Activated T-cell treated with anti-CD3 and anti-CD28 coated beads, Interleukin-2, amount 50 U/mL, for 48 hours (primary cell): ENCODE measurements around the gene CDH12.
"Not testable (repeated sequence)": the region's sequence is repeated elsewhere in the genome, so short reads cannot be mapped to it uniquely, and the experiment has no call there.

Source experiments
- DNase-seq, 2 experiments: peaks; one replicate each; pipeline ENCODE4 v3.0.0-alpha.2; 2020

Gene CDH12

DNA sequence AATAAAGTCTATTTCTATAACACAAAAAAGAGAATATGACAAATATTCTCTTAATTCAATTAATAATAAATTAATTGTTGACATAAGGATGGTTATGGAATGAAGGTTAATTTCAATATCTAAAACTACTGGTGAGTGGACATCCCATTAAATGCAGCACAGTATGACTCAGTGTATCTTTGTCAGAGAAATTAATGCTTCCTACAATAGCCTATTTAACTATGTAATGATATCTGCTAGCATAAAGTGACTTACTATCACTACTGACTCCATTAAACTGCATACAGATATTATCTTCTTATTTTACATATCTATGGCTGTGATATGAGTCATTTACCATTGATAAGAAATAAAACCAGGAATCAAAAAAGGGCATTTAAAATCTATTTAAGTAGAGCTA is 298.7 kb downstream of the CDH12 start:
- DNase-seq: no peak

DNA sequence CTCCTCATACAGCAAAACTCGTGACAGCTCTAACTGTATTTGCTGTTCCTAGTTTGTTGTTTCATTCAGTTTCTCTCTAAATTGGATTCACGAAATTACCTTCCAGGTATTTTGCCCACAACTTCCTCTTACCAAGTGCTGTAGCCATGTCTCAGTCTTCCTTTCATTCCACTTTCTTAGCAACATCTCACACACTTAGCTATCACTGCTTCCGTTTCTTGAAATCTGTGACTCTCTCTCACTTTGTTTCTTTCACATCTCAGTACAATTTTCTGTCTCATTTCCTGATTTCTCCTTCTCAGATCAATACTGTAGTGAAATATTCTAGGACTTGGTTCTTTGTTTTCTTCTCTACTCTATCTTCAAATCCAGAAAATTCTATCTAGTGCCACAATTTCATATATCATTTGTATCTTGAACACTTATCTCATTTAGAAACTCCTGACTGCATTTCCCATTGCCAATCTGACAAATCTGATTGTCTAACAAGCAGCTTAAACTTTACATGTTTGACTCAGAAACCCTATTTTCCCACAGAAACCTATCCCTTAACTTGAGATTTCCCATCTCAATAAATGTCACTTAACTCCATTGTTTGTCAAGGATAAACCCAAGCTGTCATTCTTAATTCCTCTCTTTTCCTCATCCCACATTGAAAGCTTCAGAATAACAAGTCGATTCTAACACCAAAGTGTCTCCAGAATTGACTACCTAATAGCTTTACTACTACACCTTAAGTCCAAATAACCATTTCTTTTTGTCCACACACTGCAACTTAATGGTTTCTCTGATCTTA is 303.1 kb downstream of the CDH12 start:
- DNase-seq: no peak

DNA sequence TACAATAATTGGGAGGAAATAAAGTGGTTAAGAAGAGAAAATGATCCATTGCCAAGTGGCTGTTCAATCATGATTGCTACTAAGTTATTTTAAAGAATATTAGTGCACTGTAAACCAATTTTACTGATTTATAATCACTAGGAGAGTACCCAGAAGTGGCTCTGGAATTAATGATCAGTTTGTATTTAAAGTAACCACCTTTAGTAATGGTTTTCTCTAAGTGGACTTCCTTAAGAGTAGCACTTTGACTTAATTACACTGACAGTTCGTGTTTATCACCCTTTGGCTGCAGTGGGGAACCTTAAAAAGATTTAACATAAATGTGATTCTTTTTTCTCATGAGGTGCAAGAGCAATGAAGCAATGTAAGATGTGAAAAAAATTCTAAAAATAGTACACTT is 310.8 kb downstream of the CDH12 start:
- DNase-seq: no peak

DNA sequence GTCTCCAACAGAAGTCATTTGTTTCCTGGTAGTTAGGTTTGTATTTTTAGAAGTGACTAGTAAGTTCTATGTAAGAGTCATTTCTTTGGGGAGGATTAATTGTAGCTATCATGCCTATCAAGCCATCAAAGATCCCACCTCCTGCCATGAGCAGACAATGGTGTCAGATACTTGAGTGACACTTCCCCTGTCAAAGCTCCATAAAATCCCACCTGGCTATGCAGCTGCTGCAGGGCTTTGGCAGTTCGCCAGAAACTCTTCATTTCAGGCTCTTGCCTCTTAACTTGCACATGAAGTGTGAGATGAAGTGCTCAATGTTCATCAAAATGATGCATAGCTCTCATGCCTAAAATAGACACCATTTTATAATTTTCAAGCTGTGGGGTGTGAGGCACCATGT is 312.1 kb downstream of the CDH12 start:
- DNase-seq: no peak

DNA sequence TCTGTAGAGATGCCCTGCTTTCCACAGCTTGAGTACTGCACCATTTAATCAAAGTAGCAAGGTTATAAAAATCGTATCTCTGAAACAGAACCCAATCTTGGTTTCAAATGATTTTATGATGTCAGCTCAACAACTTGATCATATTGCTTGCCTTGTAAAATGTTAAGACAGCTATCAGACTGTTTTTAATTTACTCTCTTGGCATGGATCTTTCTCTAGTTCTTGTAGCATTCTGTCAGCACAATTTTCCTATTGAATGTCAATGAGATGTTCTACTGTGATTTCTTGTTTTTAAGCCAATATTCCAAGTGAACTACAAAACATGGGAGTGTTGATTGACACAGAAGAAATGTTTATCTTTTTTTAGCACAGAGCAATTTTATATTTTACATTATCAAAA is 313.4 kb downstream of the CDH12 start:
- DNase-seq: no peak

DNA sequence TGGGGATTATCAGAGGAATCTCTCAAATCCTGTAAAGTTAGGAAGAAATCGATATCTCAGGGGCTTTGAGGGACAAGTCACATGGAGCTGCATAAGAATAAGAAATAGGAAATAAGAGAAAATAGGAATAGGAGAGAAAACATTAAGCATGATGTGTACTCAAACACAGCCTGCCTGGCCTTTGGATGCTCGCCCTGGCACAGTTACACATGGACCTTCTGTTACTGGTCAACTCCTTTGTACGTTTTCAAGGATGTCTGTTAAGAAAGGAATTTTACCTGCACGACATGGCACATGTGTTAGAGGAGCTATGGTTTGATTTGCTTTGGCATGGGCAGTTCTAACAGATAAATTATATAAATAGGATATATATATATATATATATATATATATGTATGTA is 321.2 kb downstream of the CDH12 start:
- DNase-seq: no peak

DNA sequence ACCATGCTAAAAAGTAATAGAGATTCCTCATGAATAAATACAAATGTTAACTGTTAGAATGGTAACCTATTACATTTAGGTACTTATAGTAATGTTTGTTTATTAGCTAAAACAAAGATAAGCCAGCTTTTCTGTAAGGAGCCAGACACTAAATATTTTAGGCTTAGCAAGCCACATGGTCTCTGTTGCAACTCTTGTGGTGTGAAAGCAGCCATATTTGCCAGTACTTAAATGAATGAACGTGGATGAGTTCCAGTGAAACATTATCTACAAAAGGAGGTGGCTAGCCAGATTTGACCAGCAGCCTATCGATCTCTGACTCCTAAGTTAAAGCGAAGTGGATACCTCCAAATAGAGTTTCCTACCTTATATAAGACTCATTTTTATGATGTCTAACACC is 331.6 kb downstream of the CDH12 start:
- DNase-seq: no peak

DNA sequence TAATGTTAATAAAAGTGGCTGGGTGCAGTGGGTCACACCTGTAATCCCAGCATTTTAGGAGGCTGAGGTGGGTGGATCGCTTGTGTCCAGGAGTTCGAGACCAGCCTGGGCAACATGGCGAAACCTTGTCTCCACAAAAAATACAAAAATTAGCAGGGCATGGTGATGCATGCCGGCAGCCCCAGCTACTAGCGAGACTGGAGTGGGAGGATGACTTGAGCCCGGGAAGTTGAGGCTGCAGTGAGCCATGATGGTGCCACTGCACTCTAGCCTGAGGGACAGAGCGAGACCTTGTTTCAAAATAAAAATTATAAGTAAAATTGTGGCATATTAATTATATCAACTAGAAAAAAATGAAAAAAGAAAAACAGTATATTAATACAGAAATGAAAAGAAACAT is 336.6 kb downstream of the CDH12 start:
- DNase-seq: not testable (repeated sequence)

DNA sequence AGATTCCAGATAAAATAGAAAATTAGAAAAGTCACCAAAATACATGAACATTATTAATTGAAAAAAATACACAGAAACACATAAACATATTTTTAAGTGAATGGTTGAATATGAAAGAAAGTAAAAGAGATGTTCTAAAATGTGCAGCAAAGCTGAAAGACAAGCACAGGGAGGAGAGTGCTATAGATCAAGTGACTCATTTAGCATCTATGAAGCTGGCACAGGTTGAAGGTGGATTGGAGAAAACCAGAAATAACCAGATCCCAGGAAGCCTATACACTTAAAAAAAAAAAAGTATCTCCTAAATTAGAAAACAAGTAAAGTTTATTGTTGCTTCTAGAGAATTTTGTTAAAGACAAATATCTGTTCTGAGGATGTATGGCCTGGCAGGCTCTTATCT is 338.9 kb downstream of the CDH12 start:
- no peak for DNase-seq

DNA sequence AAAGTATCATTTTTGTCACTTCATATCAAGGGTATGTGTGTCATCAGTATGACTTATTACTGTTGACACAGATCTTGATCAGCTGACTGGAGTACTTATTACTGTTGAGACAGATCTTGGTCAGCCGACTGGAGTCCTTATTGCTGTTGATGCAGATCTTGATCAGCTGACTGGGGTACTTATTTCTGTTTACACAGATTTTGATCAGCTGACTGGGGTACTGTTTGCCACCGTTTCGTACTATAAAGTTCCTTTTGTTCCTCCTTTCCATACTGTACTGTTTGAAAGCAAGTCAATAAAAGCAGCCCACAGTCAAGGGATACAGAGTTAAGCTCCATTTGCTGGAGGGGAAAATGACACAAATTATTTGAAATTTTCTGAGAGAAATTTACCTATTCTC is 347.3 kb downstream of the CDH12 start:
- no peak for DNase-seq

DNA sequence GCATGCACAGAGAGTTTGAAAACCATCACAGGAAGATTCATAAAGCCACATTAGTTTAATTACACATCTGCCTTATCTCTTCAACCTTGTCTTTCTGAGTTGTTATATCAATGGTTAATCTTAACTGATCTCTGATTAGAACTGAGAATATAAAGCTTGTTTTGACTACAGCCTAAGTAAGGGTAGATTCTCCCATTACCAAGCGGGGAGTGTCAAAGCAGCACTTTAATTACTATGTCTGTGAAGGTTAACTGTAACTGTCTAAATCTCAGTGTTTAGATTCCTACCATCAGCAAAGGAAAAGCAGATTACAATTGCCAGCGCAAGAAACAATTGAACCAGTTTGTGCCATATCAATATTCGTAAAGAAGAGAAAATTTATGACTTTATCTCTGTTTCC is 348.7 kb downstream of the CDH12 start:
- DNase-seq: no peak

DNA sequence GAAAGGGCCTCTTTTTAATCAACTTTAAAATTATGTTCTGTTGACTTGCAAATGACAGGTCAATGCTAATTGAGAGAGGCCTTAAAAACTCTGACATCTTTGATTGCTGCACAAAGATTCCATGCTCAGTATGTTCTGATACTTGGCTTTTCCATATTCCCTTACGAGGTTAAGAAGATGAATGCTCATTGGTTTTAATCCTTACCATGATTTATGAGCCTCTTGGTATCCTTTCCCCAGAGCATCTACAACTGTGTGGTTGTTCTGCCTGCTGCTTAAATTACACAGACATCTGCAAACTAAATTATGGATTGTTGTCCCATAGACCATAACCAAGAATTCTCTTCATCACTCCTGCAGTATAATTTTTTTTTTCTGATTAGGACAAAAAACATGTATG is 352.6 kb downstream of the CDH12 start:
- DNase-seq: no peak

DNA sequence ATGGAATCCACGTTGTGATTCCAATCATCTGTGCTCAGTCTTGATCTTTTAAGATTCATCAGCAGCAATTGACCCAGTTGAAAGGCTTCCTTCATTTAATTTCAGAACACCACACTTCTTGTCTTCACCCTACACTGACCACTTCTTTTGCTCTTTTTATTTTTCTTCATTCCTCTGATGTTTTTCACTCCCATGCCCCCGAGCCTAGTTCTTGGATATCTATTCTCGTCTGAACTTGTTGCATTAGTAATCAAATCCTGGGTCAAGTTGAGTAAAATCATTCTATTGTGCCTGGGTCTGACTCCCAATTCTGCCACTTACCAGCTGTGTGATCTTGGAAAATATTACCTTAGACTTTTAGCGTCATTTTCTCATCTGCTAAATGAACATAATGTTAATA is 356.5 kb downstream of the CDH12 start:
- no peak for DNase-seq

DNA sequence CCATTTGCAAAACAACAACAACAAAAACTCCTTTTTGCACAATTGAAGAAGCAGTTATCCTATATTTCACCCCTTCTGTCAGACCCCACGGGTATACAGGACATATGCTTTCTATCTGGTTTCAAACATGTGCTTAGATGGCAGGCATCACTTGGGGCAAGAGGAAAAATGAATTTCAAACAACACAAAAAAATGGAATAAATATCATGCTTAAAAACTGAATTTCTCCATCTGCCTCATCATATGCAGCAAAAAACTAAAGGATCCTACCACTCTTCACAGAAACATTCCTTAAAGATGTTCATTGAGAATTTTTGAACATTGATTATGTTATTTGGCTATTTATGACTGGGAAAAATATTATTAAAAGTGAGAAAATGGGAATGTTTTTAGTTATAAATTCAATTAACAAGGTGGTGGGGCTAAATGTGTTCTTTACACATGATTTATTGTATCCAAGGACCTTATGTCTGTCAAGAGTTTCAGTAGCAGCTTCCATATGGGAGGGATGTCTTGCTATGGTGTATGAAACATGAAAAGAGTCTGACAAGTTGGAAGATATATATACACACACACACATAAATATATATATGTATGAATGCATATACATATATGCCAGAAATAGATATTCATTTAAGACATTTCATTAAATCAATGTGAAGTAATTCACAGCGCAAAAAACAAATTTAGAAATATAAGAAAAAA is 358.0 kb downstream of the CDH12 start:
- no peak for DNase-seq

DNA sequence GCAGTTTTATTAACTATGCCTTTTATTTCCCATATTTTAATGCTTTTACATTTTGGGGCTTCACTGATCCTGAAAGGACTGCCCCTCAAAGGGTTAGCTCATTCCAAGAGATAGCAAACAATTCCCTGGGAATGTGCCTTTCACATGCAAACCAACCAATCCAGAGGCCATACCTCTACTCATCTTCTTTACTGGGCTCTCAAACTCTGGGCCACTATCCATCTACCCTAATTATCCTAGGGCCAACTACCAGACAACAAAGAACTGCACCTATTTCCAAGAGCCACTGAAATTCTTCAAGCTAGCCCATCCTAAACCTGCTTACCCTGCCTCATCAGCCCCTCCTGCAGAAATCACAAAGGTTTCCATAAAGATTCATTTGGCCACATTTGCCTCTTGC is 364.7 kb downstream of the CDH12 start:
- DNase-seq: no peak

DNA sequence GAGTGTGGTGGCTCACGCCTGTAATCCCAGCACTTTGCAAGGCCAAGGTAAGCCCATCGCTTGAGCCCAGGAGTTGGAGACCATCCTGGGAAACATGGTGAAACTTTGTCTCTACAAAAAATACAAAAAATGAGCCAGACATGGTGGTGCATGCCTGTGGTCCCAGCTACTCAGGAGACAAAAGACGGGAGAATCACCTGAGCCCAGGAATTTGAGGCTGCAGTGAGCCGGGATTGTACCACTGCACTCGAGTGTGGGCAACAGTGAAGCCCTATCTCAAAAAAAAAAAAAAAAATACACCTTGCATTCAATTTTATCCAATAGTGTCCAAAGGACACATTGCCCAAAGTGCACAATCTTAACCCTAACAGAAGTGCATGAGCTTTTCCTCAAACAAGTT is 372.8 kb downstream of the CDH12 start:
- DNase-seq: no peak

DNA sequence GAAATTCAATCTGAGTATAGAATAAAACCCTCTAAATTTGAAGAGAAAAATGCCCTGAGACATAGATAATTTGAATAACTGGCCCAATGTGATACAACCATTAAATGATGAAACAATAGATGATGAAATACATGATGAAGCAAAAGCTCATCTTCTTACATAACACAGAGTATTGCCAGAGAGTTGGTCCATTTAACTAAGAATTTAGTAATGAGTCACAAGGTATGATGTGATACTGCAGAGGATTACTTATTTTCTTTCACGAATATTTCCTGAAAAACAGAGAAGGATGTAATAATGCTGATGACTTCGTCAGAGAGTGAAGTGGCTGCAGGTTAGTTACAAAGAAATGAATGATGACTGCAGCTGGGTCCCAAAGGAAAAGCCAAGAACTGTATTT is 379.3 kb downstream of the CDH12 start:
- DNase-seq: no peak

DNA sequence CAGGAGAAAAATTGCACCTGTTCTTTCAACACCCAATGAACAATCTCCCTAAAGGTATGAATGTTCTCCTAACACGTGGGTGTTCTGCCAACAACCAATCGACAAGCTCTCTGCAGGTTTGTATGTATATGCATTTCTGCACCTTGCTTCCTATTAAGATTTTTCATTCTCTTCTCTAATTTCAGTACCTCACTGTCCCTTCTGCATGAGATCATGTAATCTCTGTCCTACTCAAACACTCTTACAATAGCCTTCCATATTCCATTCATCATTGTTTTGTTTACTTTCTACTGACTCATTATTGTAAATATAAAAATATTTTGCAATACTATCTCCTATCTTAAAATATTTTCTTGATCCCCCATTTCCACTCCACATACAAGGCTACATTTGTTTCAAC is 382.0 kb downstream of the CDH12 start:
- DNase-seq: no peak

DNA sequence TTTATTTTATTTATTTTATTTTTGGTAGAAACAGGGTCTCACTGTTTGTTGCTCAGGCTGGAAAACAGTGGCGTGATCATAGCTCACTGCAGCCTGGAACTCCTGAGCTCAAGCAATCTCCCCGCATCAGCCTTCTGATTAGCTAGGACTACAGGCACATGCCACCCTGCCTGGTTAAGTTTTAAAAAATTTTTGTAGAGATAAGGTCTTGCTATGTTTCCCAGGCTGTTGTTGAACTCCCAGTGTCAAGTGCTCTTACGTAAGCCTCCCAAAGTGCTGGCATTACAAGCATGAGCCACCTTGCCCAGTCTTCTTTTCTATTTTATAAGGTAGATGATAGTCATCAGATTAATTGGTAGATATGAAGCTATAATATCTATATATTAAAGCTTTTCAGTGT is 382.7 kb downstream of the CDH12 start:
- DNase-seq: no peak

DNA sequence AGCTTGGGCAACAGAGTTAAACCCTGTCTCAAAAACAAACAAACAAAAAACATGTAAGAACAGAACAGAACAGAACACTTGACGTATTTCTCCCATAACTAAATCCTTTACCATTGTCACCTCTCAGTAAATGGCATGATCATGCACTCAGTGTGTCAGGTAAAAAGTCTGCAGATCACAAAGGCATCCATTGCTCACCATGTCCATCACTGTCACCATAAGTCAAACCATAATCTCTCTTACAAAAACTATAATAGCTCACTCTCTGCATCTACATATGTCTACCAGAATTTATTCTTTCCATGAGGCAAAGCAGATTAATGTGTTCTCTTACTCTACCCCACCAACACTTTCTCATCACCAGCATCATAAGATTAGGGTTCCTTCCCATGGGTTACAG is 387.5 kb downstream of the CDH12 start:
- DNase-seq: no peak

DNA sequence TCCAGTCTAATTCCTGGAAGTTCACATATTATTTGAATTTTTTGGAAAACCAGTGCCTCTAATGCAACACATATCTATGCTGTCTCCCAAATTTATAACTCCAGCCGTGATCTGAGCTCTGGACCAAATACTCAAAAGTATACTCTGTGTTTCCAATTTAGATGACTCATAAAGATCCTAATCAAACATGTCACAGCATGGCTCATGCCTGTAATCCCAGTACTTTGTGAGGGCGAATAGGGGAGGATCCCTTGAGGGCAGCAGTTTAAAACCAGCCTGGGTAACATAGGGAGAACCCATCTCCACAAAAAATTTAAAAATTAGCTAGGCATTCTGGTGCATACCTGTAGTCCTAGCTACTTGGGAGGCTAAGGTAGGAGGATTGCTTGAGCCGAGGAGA is 388.0 kb downstream of the CDH12 start:
- no peak for DNase-seq

DNA sequence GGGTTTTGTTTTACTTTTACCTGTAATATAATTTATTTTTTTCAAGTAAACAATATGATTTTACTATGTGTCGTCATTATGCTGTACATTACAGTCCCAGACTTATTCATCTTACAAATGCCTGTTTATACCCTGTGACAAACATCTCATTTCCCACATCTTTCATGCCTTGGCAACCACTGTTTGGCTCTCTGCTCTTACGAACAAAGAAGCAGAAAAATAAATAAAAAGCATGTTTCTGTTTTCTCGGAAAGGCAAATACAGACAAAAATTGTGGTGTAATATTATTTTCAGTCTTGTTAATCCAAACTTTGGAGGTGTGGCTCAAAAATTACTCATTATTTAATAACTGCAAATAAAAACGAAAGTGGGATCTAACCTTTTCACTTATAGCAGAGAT is 393.0 kb downstream of the CDH12 start:
- no peak for DNase-seq

DNA sequence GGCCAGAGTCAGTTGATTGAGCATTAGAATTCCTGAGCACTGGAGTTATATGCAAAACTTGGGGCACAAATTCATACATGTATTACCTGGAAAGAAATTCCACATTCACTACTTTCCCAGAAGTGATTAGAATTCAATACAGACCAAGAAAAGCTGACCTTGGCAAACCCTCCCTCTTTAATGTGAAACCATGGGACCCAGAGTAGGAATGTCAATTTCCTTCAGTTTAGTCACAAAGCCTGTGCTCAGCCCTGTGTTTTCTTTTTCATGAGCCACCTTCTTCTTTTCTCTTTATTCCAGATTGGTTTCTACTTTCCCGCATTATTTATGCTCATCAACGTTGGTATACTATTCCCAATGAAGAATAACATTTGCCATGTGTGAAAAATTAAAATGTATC is 420.2 kb downstream of the CDH12 start:
- no peak for DNase-seq

DNA sequence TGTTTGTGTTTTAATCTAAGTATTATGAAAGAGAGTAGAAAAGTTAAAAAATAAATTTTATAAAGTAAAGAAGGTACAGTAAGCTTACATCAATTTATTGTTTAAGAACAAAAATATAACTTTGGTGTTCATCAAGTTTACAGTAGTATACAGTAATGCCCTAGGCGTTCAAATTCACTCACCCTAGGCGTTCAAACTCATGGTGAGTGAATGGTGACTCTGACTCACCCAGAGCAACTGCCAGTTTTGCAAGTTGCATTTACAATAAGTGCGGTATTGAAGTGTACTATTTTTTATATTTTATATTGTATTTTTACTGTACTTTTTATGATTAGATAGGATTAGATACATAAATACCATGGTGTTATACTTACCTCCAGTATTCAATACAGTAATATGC is 421.3 kb downstream of the CDH12 start:
- no peak for DNase-seq

DNA sequence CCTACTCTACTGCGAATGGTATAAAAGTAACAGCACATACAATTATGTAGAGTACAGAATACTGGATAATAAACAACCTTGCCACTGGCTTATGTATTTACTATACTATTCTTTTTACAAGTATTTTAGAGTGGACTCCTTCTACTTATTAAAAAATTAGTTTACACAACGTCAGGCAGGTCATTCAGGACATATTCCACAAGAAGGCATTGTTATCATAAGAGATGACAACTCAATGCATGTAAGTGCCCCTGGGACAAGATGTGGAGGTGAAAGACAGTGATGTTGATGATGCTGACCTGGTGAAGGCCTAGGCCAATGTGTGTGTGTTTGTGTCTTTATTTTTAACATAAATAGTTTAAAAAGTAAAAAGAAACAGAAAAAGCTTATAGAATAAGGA is 421.7 kb downstream of the CDH12 start:
- DNase-seq: no peak
